Erythroblast (primary cell): ENCODE data around the gene SRP14.

Source experiments
- GATA1 ChIP-seq: IDR thresholded peaks from 2 replicates; pipeline ENCODE4 v1.6.1; 2011; ENCODE audit warnings: low read depth, mild to moderate bottlenecking, control low read depth, low read length, moderate library complexity
- POLR2A ChIP-seq: IDR thresholded peaks from 2 replicates; pipeline ENCODE4 v1.6.1; 2011; ENCODE audit warnings: mild to moderate bottlenecking, low read length

GRCh38 chr15:40044717-40045571, 6.0 kb upstream of the SRP14 start:
- TF ChIP-seq POLR2A, result no peak
- TF ChIP-seq GATA1, result no peak
